ENCODE data around the gene CUTC. TPM values are rescaled to one million over a fixed set of nuclear protein-coding genes. Genes with fewer than 3 reads are reported as not detected.
A peak's percentile ranks its signal among the peaks of the same experiment; 100 is the strongest.

The CUTC gene
- total RNA-seq, 2 experiments from 2014 or later, result 29.9 to 41.6 TPM

- TF ChIP-seq, protein P1, sequence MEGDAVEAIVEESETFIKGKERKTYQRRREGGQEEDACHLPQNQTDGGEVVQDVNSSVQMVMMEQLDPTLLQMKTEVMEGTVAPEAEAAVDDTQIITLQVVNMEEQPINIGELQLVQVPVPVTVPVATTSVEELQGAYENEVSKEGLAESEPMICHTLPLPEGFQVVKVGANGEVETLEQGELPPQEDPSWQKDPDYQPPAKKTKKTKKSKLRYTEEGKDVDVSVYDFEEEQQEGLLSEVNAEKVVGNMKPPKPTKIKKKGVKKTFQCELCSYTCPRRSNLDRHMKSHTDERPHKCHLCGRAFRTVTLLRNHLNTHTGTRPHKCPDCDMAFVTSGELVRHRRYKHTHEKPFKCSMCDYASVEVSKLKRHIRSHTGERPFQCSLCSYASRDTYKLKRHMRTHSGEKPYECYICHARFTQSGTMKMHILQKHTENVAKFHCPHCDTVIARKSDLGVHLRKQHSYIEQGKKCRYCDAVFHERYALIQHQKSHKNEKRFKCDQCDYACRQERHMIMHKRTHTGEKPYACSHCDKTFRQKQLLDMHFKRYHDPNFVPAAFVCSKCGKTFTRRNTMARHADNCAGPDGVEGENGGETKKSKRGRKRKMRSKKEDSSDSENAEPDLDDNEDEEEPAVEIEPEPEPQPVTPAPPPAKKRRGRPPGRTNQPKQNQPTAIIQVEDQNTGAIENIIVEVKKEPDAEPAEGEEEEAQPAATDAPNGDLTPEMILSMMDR (conservative IDR thresholded peaks at IDR 0.05; ENCODE audit: low read length), result no peak
- TF ChIP-seq EZH2phosphoT487 (IDR thresholded peaks at IDR 0.05; ENCODE audit: borderline replicate concordance, low read depth, low read length), result no peak
- no peak overlapping the region for H3K4me3 ChIP-seq (ENCODE audit: low read depth, low read length, poor library complexity, severe bottlenecking)
- no peaks in the 10 kb centered on the region for H3K36me3 ChIP-seq (ENCODE audit: insufficient read depth, low read length)
- intact Hi-C loops (cut with micrococcal nuclease; ENCODE audit: unreplicated experiment), result no loop called here
- POLR2A ChIA-PET, result no interaction called here
- no peaks in the 10 kb centered on the region for H3K9me3 ChIP-seq (ENCODE audit: low read length)
- H3K4me2 ChIP-seq (ENCODE audit: low read length), result peak overlapping the region; percentile 16; the same call in 1 of the 2 replicates
- CTCF ChIA-PET (ENCODE audit: unreplicated experiment), result no interaction called here
- H3K79me2 ChIP-seq (ENCODE audit: insufficient read depth, low read depth, low read length), result no peaks in the 10 kb centered on the region
- DNase-seq (ENCODE audit: low spot score), result peak; percentile 54
- no peaks in the 10 kb centered on the region for H4K20me1 ChIP-seq (ENCODE audit: insufficient read depth, low read length)
- H3K4me1 ChIP-seq (ENCODE audit: insufficient read depth, low read length, poor library complexity, severe bottlenecking), result peaks cover 10% of the 10 kb centered on the region
- no peaks in the 10 kb centered on the region for H3K9me2 ChIP-seq (ENCODE audit: insufficient read depth, low read length)
- no TSS peak for BruUV-seq (replicated peaks)
- H2AFZ ChIP-seq (ENCODE audit: low read length), result peak overlapping the region; percentile 49; the same call in 1 of the 2 replicates
- H3K27ac ChIP-seq (ENCODE audit: low read depth, low read length, poor library complexity, severe bottlenecking), result no peak overlapping the region
Measured at GRCh38 chr10:99685597-99685967, 46.5 kb upstream of the CUTC start.

GRCh38 chr10:99689461-99689860 is 42.6 kb upstream of the CUTC start:
- H3K4me3 ChIP-seq (ENCODE audit: low read depth, low read length, poor library complexity, severe bottlenecking), result no peak overlapping the region
- no peak overlapping the region for H3K27ac ChIP-seq (ENCODE audit: low read depth, low read length, poor library complexity, severe bottlenecking)
- H3K9me3 ChIP-seq (ENCODE audit: low read length), result no peaks in the 10 kb centered on the region
- H3K4me2 ChIP-seq (ENCODE audit: low read length), result no peak overlapping the region
- no peaks in the 10 kb centered on the region for H4K20me1 ChIP-seq (ENCODE audit: insufficient read depth, low read length)
- TF ChIP-seq, protein P1 (conservative IDR thresholded peaks at IDR 0.05; ENCODE audit: low read length), result no peak
- no peak for TF ChIP-seq EZH2phosphoT487 (IDR thresholded peaks at IDR 0.05; ENCODE audit: borderline replicate concordance, low read depth, low read length)
- intact Hi-C loops (cut with micrococcal nuclease; ENCODE audit: unreplicated experiment), result no loop called here
- no peaks in the 10 kb centered on the region for H3K36me3 ChIP-seq (ENCODE audit: insufficient read depth, low read length)
- ChIA-PET POLR2A (no interaction called here), CTCF (ENCODE audit: unreplicated experiment) (no interaction called here)
- H2AFZ ChIP-seq (ENCODE audit: low read length), result no peak overlapping the region
- H3K4me1 ChIP-seq (ENCODE audit: insufficient read depth, low read length, poor library complexity, severe bottlenecking), result peaks cover 10% of the 10 kb centered on the region
- H3K9me2 ChIP-seq (ENCODE audit: insufficient read depth, low read length), result no peaks in the 10 kb centered on the region
- no TSS peak for BruUV-seq (replicated peaks)
- H3K79me2 ChIP-seq (ENCODE audit: insufficient read depth, low read depth, low read length), result no peaks in the 10 kb centered on the region
- no peak for DNase-seq (ENCODE audit: low spot score)

GRCh38 chr10:99693933-99694583 is 38.0 kb upstream of the CUTC start:
- TF ChIP-seq, protein P1 (conservative IDR thresholded peaks at IDR 0.05; ENCODE audit: low read length), result no peak
- TF ChIP-seq EZH2phosphoT487 (IDR thresholded peaks at IDR 0.05; ENCODE audit: borderline replicate concordance, low read depth, low read length), result no peak
- intact Hi-C loops (cut with micrococcal nuclease; ENCODE audit: unreplicated experiment), result no loop called here
- no peak overlapping the region for H2AFZ ChIP-seq (ENCODE audit: low read length)
- H4K20me1 ChIP-seq (ENCODE audit: insufficient read depth, low read length), result no peaks in the 10 kb centered on the region
- no peaks in the 10 kb centered on the region for H3K9me3 ChIP-seq (ENCODE audit: low read length)
- no peak overlapping the region for H3K4me3 ChIP-seq (ENCODE audit: low read depth, low read length, poor library complexity, severe bottlenecking)
- H3K4me1 ChIP-seq (ENCODE audit: insufficient read depth, low read length, poor library complexity, severe bottlenecking), result no peaks in the 10 kb centered on the region
- H3K27ac ChIP-seq (ENCODE audit: low read depth, low read length, poor library complexity, severe bottlenecking), result no peak overlapping the region
- BruUV-seq (replicated peaks), result no TSS peak
- no peak overlapping the region for H3K4me2 ChIP-seq (ENCODE audit: low read length)
- DNase-seq (ENCODE audit: low spot score), result no peak
- ChIA-PET POLR2A (no interaction called here), CTCF (ENCODE audit: unreplicated experiment) (no interaction called here)
- H3K36me3 ChIP-seq (ENCODE audit: insufficient read depth, low read length), result no peaks in the 10 kb centered on the region
- H3K79me2 ChIP-seq (ENCODE audit: insufficient read depth, low read depth, low read length), result no peaks in the 10 kb centered on the region
- H3K9me2 ChIP-seq (ENCODE audit: insufficient read depth, low read length), result no peaks in the 10 kb centered on the region

All from OCI-LY7 (cell line).